Lower leg skin (tissue), 3 donors: ENCODE measurements around the gene HEPH.

Experiments
- CTCF ChIP-seq, 3 donors: fragments of 450-650 bp; IDR thresholded peaks; one replicate each; pipeline ENCODE4 v1.5.1; 2016; ENCODE audit warnings: antibody characterized with exemption in 3 of 3, mild to moderate bottlenecking in 3 of 3, moderate library complexity in 2 of 3
- POLR2A ChIP-seq, 2 donors: fragments of 450-650 bp; IDR thresholded peaks; one replicate each; pipeline ENCODE4 v1.6.1; 2016 to 2017; ENCODE audit warnings: antibody characterized with exemption in 2 of 2, mild to moderate bottlenecking in 1 of 2, moderate library complexity in 1 of 2

DNA sequence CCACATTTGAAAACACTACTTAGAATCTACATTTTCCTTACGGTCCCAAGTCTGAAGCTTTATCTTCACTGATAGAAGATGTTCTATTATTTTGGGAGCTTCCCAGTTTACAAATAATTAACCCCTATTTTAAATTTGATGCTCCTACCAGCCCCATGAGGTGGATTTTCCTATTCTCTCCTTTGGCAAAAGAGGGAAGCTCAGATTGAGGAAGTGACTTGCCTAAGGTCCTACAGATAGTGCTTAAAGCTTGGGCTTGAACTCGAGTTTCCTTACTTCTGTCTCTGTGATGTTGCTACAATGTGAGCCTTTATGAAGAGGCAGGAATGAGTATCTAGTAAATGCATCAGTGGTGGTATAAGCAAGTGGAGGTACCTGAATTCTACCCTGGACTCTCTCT is 27.5 kb downstream of the HEPH start:
- TF ChIP-seq CTCF (IDR thresholded peaks at IDR 0.05) (no peak), POLR2A (IDR thresholded peaks at IDR 0.05) (no peak)
